MG63 (cell line): ENCODE results near the gene STEAP4. TPM values are rescaled to one million over a fixed set of nuclear protein-coding genes. Genes with fewer than 3 reads are reported as not detected.

ENCODE experiments used
- total RNA-seq: library from RNA; depleted of rRNA; stranded (reverse); fragments of >200 nt; shearing (Covaris generic); gene quantifications from 2 replicates; pipeline ENCODE4 v1.2.3, GENCODE V29; 2014; ENCODE audit warnings: low replicate concordance; rRNA removed

Gene STEAP4
- total RNA-seq, 1 experiment from 2014 or later = not detected

Other genes starting within 250 kb of the STEAP4 start
- gene SRI, start 86.9 kb downstream of the STEAP4 start, total RNA-seq = 84.4 and 102 TPM in 2 replicates